ENCODE data around the gene XRRA1. TPM values are rescaled to one million over a fixed set of nuclear protein-coding genes. Genes with fewer than 3 reads are reported as not detected.

The XRRA1 gene
- total and polyA plus RNA-seq, 4 donors = 2.4 to 27.8 (median 9.9) TPM

DNA sequence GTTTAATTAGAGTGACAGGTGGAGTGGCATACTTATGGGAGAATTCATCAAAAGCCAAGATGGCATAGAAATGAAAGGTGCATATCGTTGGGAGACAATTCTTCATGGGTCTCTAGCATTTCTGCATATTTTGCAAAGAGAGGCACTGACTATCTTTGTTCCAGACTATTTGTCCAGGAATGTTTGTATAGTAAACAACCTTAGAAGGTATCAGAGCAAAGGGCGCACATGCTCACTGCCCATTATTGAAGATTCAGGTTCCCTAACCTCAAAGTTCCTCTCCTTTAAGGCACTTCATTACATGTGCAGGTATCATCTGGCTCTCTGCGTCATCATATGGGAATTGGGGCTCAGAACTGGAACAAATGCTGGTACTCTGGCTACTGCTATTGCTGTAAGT, 35.2 kb upstream of the XRRA1 start:
- ATAC-seq (ENCODE audit: insufficient read depth, low FRiP score) = no peak
- Histone ChIP-seq H3K27ac (ENCODE audit: low read depth in 1 of 2, low read length in 1 of 2) (no peak overlapping the region), H3K9me3 (ENCODE audit: control insufficient read depth in 4 of 4, insufficient read depth in 3 of 4, low read length in 3 of 4) (no peaks in the 10 kb centered on the region), H3K9ac (ENCODE audit: insufficient read depth in 1 of 2, low read length in 2 of 2) (no peak overlapping the region), H3K36me3 (ENCODE audit: control insufficient read depth in 4 of 4, insufficient read depth in 4 of 4, low read length in 4 of 4) (peaks cover 0 to 6% (median 3%) of the 10 kb centered on the region in 4 donors), H3K4me3 (no peak overlapping the region), H3K27me3 (ENCODE audit: control insufficient read depth in 3 of 3, insufficient read depth in 3 of 3, low read length in 2 of 3) (no peaks in the 10 kb centered on the region), H3K4me1 (ENCODE audit: control insufficient read depth in 5 of 5, insufficient read depth in 5 of 5, low read length in 5 of 5) (no peaks in the 10 kb centered on the region)
- WGBS, 2 donors = 89 to 91% methylated on average over 3 of the region's 3 CpGs
- DNase-seq = no peak
- TF ChIP-seq CTCF (IDR thresholded peaks at IDR 0.05; ENCODE audit: control extremely low read depth, extremely low read depth) = no peak

DNA sequence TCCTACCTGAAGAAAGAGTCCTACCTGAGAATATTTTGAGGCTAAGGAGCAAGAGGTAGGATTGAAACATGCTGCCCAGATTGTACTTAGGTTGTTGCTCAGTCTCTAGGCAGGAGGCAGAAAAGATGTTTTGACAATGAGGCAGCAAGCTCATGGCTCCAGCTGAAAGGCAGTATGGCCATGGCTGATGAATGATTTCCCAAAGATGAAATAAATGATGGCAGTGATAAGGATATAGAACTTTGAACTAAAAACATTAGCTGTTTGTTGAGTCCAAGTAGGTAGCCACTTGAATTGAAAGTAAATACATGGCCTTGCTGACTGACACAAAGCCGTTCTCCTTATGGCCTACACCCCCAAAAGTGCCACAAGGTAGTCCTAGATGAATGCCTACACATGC, 33.0 kb upstream of the XRRA1 start:
- no peaks in the 10 kb centered on the region for H3K27me3 ChIP-seq (ENCODE audit: control insufficient read depth in 3 of 3, insufficient read depth in 3 of 3, low read length in 2 of 3)
- WGBS, 2 donors = 90% methylated on average over 1 of the region's 1 CpG
- H3K9me3 ChIP-seq (ENCODE audit: control insufficient read depth in 4 of 4, insufficient read depth in 3 of 4, low read length in 3 of 4) = no peaks in the 10 kb centered on the region
- no peak overlapping the region for H3K4me3 ChIP-seq
- no peak for TF ChIP-seq CTCF (IDR thresholded peaks at IDR 0.05; ENCODE audit: control extremely low read depth, extremely low read depth)
- peaks cover 7 to 11% (median 10%) of the 10 kb centered on the region in 4 donors for H3K36me3 ChIP-seq (ENCODE audit: control insufficient read depth in 4 of 4, insufficient read depth in 4 of 4, low read length in 4 of 4)
- H3K27ac ChIP-seq (ENCODE audit: low read depth in 1 of 2, low read length in 1 of 2) = no peak overlapping the region
- ATAC-seq (ENCODE audit: insufficient read depth, low FRiP score) (no peak), DNase-seq (no peak)
- H3K4me1 ChIP-seq (ENCODE audit: control insufficient read depth in 5 of 5, insufficient read depth in 5 of 5, low read length in 5 of 5) = no peaks in the 10 kb centered on the region
- H3K9ac ChIP-seq (ENCODE audit: insufficient read depth in 1 of 2, low read length in 2 of 2) = no peak overlapping the region

DNA sequence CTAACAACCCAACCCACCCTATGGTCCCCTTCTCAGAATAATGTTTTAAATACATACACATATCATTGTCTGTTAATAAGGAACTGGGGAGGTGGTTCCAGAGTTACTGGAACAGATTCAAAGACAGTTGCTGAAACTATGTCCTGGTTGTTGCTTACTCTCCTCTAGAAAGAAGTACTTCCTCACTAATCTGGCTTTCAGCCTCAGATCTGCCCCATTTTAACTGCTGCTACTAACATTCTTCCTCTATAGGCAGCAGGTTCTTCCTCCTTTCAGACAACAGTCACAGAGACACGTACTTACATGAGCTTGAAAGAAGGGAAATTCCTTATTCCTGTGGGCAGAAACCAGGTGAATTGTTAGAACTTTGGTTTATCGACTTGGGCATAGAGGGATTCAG, 31.7 kb upstream of the XRRA1 start:
- no peak for TF ChIP-seq CTCF (IDR thresholded peaks at IDR 0.05; ENCODE audit: control extremely low read depth, extremely low read depth)
- no peak overlapping the region for H3K9ac ChIP-seq (ENCODE audit: insufficient read depth in 1 of 2, low read length in 2 of 2)
- no peaks in the 10 kb centered on the region for H3K4me1 ChIP-seq (ENCODE audit: control insufficient read depth in 5 of 5, insufficient read depth in 5 of 5, low read length in 5 of 5)
- H3K36me3 ChIP-seq (ENCODE audit: control insufficient read depth in 4 of 4, insufficient read depth in 4 of 4, low read length in 4 of 4) = peaks cover 10 to 18% (median 14%) of the 10 kb centered on the region in 4 donors
- DNase-seq = no peak
- H3K27me3 ChIP-seq (ENCODE audit: control insufficient read depth in 3 of 3, insufficient read depth in 3 of 3, low read length in 2 of 3) = no peaks in the 10 kb centered on the region
- H3K9me3 ChIP-seq (ENCODE audit: control insufficient read depth in 4 of 4, insufficient read depth in 3 of 4, low read length in 3 of 4) = no peaks in the 10 kb centered on the region
- 64 to 81% methylated on average over 2 of the region's 2 CpGs for WGBS, 2 donors
- no peak overlapping the region for H3K27ac ChIP-seq (ENCODE audit: low read depth in 1 of 2, low read length in 1 of 2)
- no peak for ATAC-seq (ENCODE audit: insufficient read depth, low FRiP score)
- H3K4me3 ChIP-seq = no peak overlapping the region

DNA sequence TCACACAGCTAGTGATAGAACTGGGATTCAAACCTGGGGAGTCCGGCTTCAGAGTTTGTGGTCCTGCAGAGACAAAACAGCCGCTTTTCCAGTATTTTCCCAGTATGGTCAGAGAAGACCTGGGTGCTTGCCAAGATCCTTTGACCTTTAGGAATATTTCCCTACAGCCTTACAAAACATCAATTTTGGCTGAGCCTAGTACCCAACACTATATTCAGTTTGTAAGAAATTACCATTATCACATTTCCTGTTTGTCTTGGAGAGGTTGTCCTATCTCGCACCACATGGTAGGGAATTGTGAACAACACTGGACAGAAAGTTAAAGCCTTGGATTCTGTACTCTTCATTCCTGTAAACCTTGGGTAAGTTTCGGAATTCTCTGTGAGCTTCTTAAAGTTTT, 29.1 kb upstream of the XRRA1 start:
- 94 to 96% methylated on average over 4 of the region's 4 CpGs for WGBS, 2 donors
- Histone ChIP-seq H3K4me1 (ENCODE audit: control insufficient read depth in 5 of 5, insufficient read depth in 5 of 5, low read length in 5 of 5) (no peaks in the 10 kb centered on the region), H3K36me3 (ENCODE audit: control insufficient read depth in 4 of 4, insufficient read depth in 4 of 4, low read length in 4 of 4) (peaks cover 13 to 30% (median 18%) of the 10 kb centered on the region in 4 donors), H3K4me3 (no peak overlapping the region), H3K27me3 (ENCODE audit: control insufficient read depth in 3 of 3, insufficient read depth in 3 of 3, low read length in 2 of 3) (no peaks in the 10 kb centered on the region), H3K9me3 (ENCODE audit: control insufficient read depth in 4 of 4, insufficient read depth in 3 of 4, low read length in 3 of 4) (no peaks in the 10 kb centered on the region), H3K9ac (ENCODE audit: insufficient read depth in 1 of 2, low read length in 2 of 2) (no peak overlapping the region), H3K27ac (ENCODE audit: low read depth in 1 of 2, low read length in 1 of 2) (no peak overlapping the region)
- TF ChIP-seq CTCF (IDR thresholded peaks at IDR 0.05; ENCODE audit: control extremely low read depth, extremely low read depth) = no peak
- no peak for ATAC-seq (ENCODE audit: insufficient read depth, low FRiP score)
- no peak for DNase-seq
